HTR-8/SVneo (cell line): ENCODE data around the gene PIP4K2C.

ENCODE experiments used
- DNase-seq: peaks from one replicate; pipeline ENCODE4 v3.0.0; 2011; ENCODE audit warnings: low spot score, mixed read lengths; ENCODE audit not compliant: insufficient read length
- FAIRE-seq: peaks from 2 replicates; lab custom pipeline; 2011; peaks lifted over from hg19 to GRCh38; lab: Jason Lieb, UNC

The PIP4K2C gene

DNA sequence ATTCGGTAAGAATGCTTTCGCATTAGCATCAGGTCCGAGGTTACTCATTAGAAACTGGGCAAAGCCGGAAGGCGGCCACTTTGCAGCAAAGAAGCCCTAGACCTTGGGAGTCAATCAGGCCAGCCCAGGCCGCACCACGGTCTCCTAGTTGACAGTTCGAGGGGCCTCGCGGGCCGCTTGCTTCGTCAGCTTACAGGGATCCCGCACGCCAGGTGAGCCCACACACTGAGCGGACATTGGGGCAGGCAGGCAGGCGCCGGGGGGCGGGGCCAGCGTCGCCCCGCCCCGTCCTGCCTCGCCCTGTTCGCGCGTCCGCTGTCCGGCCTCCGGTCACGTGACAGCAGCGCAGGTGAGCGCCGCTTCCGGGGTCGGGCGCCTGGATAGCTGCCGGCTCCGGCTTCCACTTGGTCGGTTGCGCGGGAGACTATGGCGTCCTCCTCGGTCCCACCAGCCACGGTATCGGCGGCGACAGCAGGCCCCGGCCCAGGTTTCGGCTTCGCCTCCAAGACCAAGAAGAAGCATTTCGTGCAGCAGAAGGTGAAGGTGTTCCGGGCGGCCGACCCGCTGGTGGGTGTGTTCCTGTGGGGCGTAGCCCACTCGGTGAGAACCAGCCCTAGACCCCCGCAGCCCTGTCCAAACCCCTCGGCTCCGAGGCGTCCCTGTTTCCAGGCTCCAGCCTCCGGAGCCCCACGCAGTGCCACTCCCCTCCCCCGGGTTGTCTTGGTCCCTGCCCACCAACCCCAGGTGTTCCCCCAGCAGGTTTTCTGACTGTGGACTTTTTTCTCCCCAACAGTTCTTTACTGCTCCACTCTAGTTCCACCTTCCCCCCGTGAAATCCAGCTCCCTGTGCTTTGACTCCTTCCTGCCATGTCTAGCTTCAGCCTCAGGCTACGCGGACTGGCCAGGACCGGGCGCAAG is at the start of gene PIP4K2C:
Gene PIP4K2C, plus strand, starts transcription at position 329 of the 918 bp plus-strand sequence. Its CDS starts 98 bp downstream, at position 427.
- FAIRE-seq = peak; percentile 76
- DNase-seq = peak; percentile 92

DNA sequence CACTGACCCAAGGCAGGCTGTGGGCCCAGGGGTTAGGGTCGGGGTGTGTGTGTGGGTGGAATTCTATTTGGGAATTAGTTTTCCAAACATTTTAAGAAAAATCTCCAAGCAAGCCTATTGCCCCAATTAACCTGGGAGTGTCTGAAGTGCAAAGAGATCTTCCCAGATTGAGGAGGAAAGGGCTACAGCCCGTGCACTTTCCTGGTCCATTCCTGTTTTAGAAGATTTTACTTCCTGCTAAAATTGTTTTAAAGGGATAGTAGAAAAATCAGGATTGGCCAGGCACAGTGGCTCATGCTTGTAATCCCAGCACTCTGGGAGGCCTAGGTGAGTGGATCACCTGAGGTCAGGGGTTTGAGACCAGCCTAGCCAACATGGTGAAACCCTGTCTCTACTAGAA is 49.3 kb upstream of the PIP4K2C start:
- FAIRE-seq (no peak), DNase-seq (no peak)

DNA sequence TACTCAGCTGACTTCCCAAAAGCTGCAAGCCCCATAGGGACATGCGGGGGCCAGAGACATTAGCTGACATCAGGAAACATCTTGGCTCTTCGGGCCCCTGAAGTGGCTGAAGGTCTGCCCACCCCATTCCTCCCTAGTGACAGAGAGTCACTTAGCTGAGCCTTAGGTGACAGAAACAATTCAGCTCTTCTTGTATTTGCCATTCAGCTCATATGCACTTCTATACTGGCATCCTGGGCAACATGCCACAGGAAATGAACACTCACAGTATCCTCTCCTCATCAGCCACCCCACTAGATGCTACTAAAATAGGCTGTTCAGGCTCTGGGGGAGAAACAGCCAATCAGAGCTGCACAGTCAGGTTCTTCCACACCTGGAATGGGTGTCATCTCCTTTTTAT is 47.4 kb upstream of the PIP4K2C start:
- DNase-seq (no peak), FAIRE-seq (no peak)

DNA sequence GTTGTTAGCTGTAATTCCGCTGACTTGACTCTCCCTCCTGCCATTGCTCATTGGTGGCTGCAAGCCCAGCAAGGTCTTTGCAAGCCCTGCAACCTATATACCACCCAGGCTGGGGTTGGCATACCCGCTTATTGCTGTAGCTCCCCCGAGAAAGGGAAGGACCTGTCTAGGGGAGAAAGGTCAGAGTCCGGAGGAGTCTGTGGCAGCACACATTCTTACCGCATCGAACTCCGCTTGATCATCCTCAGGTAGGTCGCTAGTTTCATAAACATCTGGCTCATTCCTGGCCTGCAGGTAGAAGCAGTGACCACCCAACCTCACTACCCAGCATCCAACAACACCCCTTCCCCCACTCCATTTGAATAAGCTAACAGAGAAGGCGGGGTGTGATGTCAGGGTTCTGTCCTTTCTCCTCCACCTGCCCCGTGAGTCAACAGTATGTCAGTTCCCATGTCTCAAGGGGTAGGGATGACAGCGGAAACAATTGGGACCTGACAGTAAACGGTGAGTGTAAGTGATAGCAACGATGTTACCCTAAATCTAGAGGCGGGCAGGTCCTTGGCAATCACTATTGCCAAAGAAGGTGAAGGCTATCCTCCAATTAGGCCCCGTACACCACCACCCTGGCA is 45.1 kb upstream of the PIP4K2C start:
- no peak for FAIRE-seq
- DNase-seq = no peak

DNA sequence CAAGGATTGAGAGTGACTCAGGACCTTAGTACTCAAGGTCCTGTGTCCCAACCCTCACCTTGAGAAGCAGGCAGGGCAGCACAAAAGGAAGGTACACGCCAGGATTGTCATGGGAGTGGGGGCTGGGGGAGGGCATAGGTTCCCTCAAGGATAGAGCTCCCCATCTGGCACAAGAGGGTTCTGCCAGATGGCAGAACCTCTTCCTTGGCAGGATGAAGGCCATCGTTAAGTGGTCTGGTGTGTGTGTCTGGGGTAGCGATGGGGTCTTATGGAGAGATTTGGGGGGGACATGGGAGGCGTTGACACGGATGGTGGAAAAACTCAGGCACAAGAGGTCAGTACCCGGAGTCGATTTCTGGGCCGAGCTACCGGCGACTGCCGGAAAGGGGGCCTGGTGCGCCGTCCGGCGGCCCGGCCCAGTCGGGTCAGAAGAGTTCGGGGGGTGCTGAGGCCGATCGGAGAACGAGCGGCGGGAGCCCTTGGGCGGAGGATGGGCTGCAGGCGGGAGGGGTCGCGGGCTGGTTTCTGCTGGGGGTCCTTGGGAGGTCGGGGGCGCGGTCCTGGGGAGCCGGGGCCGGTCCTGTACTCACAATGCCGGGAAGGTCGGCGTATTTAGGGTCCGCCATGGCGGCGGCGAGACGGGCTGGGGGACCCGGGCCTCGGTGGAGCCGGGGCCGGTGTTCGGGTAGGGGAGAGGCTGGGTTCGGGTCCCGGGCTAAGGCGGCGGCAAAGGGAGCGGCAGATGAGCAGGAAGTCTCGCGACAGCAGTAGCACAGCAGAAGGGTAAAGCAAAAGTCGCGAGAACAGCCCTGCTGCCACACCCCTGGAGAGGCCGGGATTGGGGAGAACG is 44.3 kb upstream of the PIP4K2C start, which contains the start of gene DCTN2:
Gene DCTN2, minus strand, starts transcription at position 755 of the 850 bp plus-strand sequence. Its CDS starts 129 bp downstream, at position 626.
- DNase-seq (peak; percentile 99), FAIRE-seq (peak; percentile 71)

DNA sequence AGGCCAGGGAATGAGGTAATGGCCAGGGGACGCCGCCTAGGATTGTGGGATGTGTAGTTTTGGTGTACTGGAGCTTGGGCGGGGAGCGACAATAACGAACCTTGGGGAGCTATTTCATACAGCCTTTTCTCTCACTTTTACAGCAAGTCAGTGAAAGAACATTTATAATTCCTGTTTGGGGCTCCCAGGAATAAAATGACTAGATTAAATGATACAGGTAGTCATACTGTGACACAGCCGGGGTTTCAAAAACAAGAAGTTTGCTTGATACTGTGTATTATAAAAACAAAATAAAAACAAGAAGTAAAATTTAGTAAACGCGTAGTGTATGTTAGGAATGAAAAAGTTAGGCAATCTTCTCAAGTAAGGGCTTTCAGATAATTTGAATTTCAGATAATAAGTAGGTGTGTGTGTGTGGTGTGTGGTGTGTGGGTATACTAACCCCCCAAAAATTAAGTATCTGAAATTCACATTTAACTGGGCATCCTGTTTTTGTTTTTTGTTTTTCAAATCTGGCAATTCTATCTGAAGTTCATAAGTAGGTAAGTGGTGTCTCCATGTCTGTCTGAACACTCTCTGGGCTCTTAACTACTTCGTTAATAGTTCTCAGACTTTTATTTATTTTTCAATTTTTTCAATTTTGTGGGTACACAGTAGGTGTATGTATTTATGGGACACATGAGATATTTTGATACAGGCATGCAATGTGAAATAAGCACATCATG is 43.5 kb upstream of the PIP4K2C start:
- FAIRE-seq = no peak
- DNase-seq = no peak

DNA sequence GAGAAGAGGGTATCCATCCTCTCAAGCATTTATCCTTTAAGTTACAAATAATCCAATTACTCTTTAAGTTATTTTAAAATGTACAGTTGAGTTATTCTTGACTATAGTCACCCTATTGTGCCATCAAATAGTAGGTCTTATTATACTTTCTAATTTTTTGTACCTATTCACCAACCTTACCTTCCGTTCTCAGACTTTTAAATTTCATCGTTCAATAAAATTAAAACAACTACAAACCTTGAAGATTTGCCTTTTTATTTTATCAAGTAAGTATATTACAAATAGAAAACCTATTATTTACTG is 43.0 kb upstream of the PIP4K2C start:
- no peak for FAIRE-seq
- no peak for DNase-seq

DNA sequence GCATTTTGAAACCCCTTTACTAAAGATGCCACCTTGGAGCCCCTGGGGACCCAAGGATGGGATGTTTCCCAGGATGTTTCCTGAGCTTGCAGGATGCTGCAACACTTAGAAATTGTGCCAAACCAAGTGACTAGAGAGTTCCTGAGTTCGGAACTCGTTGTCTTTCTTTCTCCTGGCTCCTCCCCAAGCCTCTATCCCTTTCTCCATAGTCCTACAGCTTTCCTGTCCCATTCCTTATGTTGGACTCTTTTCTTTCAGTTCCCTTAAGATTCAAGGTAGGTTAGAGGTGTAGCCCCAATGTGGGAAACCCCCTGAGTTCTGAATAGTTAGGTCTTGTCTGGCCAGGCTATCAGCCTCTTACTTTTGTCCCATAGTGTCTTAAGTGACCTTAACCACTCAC is 42.5 kb upstream of the PIP4K2C start:
- DNase-seq = no peak
- no peak for FAIRE-seq

DNA sequence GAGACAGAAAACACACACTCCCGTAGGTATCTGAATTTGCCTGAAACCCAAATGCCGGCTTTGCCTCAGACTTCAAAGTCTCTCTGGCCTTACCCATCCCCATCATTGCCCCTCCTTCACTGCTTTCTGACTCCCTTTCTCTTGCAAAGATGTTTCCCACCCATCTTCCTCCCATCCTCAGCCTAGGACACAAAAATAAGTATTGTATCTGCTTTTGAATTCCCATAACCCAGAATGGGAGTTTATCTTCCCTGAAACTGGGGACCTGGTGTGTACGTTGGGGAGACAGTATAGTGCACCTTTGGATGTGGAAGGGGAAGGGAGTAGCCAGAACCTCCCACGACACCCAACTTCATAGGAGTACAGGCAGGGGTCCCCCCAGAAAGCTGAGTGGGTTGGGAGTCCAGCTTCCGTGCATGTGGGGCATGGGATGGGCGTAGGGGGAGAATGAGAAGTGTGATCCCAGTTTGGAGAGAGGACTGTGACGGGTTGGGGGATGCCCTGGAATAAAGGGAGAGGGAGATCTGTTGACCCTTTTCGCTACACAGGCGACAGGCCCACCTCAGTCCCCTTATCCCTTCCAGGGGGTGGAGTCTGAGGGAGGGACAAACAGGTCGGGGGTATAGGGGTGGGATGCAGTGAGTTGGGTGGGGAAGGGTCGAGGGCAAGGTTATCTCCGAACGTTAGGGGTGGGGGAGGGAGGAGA is 41.6 kb upstream of the PIP4K2C start:
- no peak for FAIRE-seq

DNA sequence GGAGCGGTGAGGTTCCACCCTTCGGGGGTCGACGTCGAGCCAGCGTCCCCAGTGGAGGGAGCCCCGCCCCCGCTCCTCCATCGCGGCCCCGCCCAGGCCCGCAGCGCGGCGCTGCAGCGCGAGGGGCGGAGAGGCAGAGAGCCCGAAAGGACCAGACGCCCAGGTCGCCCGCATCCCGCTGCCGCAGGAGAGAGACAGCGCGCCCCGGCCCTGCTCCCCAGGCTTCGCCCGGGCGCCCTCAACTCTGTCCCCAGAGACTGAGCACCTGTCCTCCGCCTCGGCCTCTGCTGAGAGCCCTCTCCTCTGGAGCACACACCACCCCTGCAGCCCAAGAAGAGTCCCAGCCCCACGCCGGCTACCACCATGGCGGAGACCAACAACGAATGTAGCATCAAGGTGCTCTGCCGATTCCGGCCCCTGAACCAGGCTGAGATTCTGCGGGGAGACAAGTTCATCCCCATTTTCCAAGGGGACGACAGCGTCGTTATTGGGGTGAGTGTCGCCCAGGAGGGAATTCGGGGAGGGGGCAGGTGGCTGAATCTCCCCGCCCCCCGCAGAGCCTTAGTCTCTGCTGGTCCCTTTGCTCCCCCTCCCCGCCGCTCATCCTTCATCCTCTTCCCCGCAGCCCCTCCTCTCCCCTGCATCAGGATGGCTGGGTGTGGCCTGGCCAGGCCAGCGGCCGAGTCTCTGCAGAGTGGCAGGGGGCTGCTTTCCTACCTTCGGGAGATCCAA is 40.9 kb upstream of the PIP4K2C start, which contains the start of gene KIF5A:
Gene KIF5A, plus strand, starts transcription at position 136 of the 732 bp plus-strand sequence. Its CDS starts 228 bp downstream, at position 364.
- DNase-seq (peak; percentile 79), FAIRE-seq (no peak)

More for the DNA sequence above, 41.6 kb upstream of the PIP4K2C start:
- no peak for DNase-seq

DNA sequence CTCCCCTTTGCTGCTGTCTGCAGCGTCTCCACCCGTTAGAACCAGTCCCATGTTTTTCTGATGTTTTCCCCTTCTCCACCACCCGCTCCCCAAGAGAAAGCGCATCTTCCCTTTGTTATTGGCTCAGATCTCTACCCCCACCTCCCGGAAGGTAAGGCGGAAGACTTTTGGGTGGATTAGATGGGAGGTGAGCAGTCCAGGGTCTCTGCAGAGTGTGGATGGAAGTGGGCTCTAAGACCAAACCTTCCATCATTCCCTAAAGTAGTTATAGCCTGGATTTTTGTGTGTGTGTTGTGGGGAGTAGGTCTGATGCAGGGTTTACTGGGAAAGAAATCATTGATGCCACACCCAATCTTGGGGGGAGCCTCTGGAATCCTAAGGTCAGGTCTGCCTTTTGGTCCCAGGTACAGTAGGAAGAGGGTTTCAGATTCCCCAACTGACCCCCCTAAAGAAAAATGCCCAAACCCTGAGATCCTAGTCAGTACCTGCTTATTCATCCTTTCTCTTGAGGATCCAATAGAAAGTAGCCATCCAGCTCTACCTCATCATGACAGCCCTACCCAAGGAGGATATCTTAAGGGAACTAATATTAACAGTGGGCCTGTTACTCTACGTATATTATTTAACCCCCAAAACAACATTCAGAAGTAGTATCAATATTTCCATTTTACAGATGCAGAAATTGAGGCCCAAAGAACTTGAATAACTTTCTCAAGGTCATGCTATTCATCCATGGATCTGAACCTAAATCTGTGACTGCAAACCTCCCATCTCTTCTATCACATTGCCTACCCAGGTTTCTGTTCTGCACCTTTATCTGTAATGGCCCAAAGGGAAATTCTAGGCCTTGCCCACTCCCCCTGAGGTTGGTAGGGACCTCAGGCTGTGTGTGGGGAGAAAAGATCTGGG is 40.1 kb upstream of the PIP4K2C start:
- DNase-seq = no peak
- FAIRE-seq = no peak

DNA sequence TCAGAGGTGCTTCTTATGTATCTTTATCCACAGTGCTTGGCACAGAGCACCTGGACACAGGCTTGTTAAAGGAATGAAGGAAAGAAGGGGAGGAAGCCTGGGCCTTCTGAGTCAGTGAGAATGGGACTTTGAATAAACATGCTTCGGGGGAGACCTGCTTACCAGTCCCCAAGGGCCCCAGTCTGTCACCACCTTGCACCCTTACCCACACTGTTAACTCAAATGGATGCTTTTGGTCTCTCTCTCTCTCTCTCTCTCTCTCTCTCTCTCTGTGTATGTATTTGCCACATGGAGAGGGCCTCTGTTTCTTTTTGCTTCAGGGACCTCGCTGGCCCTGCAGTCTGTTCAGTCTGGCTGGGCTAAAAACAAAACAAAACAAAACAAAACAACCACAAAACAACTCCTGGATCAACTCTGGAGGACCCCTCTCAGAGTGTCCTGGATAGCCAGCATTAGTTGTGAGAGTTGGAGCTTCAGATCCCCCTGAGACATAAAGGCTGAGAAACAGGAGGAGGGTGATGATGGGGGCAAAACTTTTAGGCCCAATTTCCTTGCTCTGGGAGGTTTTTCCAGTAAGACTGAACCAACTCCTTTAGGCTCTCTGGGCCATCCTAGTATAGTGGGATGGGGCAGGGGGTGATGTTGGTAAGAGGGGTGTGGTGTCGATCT is 39.2 kb upstream of the PIP4K2C start:
- FAIRE-seq = no peak
- no peak for DNase-seq

DNA sequence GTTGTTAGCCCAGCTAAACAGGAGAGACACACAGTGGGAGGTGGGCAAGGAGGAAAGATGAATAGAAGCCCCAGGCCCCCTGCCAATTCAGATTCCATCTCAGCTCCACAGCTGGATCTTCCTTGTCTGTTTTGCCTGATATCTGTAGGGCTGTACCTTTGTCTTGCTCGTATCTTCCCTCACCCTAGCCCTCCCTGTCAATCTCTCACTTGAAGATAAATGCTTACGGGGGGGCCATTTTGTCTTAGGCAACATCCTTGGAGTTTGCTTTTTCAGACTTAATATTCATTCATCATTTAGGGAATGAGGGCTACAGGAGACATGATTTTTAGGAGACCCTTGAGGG is 38.7 kb upstream of the PIP4K2C start:
- FAIRE-seq = no peak
- no peak for DNase-seq

DNA sequence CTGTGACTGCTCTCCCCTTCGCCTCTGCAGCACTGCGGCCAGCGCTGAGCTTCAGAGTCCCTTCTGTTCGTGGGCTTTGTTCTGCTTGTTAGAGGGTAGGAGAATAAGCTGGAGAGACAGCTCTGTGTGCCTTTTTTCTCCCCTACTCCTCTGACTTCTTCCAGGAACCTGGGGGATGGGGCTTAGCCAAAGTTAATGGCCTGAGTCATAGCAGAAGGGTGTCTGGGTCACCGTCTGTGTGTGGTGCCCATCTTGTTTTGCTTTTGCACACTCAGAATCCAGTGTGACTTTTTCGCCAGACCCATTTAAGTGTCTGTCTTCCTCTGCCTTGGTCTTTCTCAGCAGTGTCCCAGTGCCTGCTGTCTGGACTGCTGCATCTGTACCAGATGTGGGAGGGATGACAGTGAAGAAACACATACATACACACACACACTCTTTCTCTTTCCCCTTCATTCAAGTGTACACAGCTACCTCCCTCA is 38.1 kb upstream of the PIP4K2C start:
- no peak for FAIRE-seq
- no peak for DNase-seq

DNA sequence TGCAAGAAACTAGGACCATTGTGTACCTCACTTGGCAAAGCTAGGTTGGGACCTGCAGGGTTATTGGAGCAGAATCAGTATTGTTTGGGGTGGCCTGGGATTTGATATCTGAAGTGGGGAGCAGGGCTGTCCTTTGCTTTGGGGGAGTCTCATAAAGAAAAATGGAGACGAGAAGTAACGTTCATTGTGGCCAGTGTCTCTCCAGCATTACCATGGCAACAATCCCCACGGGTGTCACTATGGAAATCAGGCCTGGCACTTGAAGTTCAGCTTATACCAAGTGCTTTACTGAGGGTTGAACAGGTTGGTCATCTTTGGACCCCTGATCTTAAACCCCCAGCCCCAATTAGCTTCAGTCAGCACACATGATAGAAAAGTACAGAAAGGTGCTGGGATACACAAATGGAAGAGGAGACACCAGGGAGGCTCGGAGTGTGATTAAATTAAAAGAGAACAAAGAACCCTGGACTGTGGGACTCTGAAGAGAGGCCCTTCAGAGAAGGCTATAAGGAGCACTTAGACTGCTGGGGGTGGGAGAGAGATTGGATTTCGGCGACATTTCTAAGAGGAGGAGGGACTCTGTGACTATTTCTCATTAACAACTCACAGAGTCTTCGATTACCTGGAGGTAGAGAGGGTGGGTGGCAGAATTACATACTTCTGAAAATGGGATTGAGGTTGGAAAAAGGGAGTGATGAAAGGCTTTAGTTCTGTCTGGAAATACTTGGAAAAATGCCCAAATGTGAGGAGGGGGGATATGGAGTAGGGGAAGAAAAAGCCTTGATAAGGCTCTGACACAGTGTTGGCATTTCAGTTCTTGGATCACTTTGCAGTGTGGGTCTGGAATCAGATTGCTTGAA is 37.4 kb upstream of the PIP4K2C start:
- no peak for DNase-seq
- no peak for FAIRE-seq

DNA sequence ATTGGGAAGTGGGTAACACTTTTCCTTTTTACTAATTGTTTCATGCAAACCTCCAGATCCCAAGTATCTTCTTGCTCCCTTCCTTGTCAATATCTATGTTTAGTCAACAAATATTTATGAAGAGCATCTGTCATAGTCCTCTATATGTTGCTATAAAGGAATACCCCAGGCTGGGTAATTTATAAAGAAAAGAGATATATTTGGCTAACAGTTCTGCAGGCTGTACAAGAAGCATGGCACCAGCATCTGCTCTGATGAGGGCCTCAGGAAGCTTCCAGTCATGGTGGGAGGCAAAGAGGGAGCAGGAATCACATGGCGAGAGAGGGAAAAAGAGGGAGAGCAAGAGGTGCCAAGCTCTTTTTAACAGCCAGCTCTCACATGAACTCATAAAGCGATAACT is 36.5 kb upstream of the PIP4K2C start:
- FAIRE-seq = no peak
- no peak for DNase-seq
